Activated CD8-positive, alpha-beta T cell treated with anti-CD3 and anti-CD28 coated beads for 36 hours (primary cell): ENCODE data around the gene STEAP2. TPM values are rescaled to one million over a fixed set of nuclear protein-coding genes. Genes with fewer than 3 reads are reported as not detected.

ENCODE experiments used
- ATAC-seq: fragments of 200-7000 bp; cut with Tn5 transposase; one replicate; pipeline ENCODE4 v1.10.0; 2021; ENCODE audit warnings: mild to moderate bottlenecking, moderate library complexity
- CTCF ChIA-PET: fragments of 350-600 bp; sonication (Branson Sonifier 250); formaldehyde crosslinking; loops from one replicate; lab custom pipeline; 2021; ENCODE audit warnings: antibody characterized with exemption; lab: Charles Lee
- POLR2A ChIA-PET: fragments of 350-600 bp; sonication (Branson Sonifier 250); formaldehyde crosslinking; loops from one replicate; lab custom pipeline; 2021; ENCODE audit warnings: antibody characterized with exemption; lab: Charles Lee
- DNase-seq: peaks from one replicate; pipeline ENCODE4 v3.0.0-alpha.2; 2020
- H3K27ac Mint-ChIP-seq: one replicate; pipeline ENCODE4 v1.8.0; 2021; ENCODE audit warnings: mild to moderate bottlenecking, mixed read lengths
- H3K27me3 Mint-ChIP-seq: one replicate; pipeline ENCODE4 v1.8.0; 2021; ENCODE audit warnings: mixed read lengths
- H3K36me3 Mint-ChIP-seq: one replicate; pipeline ENCODE4 v1.8.0; 2021; ENCODE audit warnings: low read depth, mixed read lengths
- H3K4me1 Mint-ChIP-seq: one replicate; pipeline ENCODE4 v1.8.0; 2021; ENCODE audit warnings: low read depth, mixed read lengths
- H3K4me3 Mint-ChIP-seq: one replicate; pipeline ENCODE4 v1.8.0; 2021; ENCODE audit warnings: mild to moderate bottlenecking, moderate library complexity, mixed read lengths
- H3K9me3 Mint-ChIP-seq: one replicate; pipeline ENCODE4 v1.8.0; 2021; ENCODE audit warnings: mixed read lengths
- CTCF ChIP-seq: fragments of 200-600 bp; IDR thresholded peaks from one replicate; pipeline ENCODE4 v1.8.0; 2022; ENCODE audit warnings: antibody characterized with exemption, mild to moderate bottlenecking
- intact Hi-C: fragments of 100-400 bp; cut with micrococcal nuclease; formaldehyde crosslinking; loops from one replicate; pipeline ENCODE4 v1.10.0; 2022
- total RNA-seq, 2 experiments: library from RNA; stranded (reverse); gene quantifications; one replicate each; pipeline ENCODE4 v1.2.3, GENCODE V29; 2021

The STEAP2 gene
- total RNA-seq, 2 experiments from 2014 or later: not detected

- Mint-ChIP-seq H3K27me3 (peaks cover 16% of the 10 kb centered on the region), H3K36me3 (no peaks in the 10 kb centered on the region), H3K27ac (no peak overlapping the region), H3K4me1 (no peaks in the 10 kb centered on the region), H3K4me3 (no peak overlapping the region), H3K9me3 (no peaks in the 10 kb centered on the region)
- no peak for DNase-seq
- intact Hi-C loops: no loop called here
- no peak for ATAC-seq
- ChIA-PET CTCF (no interaction called here), POLR2A (interaction anchor here (0.6 kb wide), 1 partner anchor 394 kb away, joined by 4 read pairs; no protein-coding TSS in a partner anchor)
- TF ChIP-seq CTCF: no peak
Observed at GRCh38 chr7:90230834-90231233, 19.3 kb downstream of the STEAP2 start.

- no peaks in the 10 kb centered on the region for H3K36me3 Mint-ChIP-seq
- H3K27ac Mint-ChIP-seq: no peak overlapping the region
- no peak overlapping the region for H3K4me3 Mint-ChIP-seq
- CTCF ChIA-PET: no interaction called here
- no peak for ATAC-seq
- H3K4me1 Mint-ChIP-seq: no peaks in the 10 kb centered on the region
- intact Hi-C loops: no loop called here
- POLR2A ChIA-PET: no interaction called here
- no peak for TF ChIP-seq CTCF
- no peak for DNase-seq
- H3K9me3 Mint-ChIP-seq: no peaks in the 10 kb centered on the region
- H3K27me3 Mint-ChIP-seq: peaks cover 16% of the 10 kb centered on the region
Observed at GRCh38 chr7:90231304-90231703, 19.8 kb downstream of the STEAP2 start.

GRCh38 chr7:90232430-90232829 is 20.9 kb downstream of the STEAP2 start:
- peaks cover 15% of the 10 kb centered on the region for H3K27me3 Mint-ChIP-seq
- ChIA-PET POLR2A (no interaction called here), CTCF (interaction anchor here (1.6 kb wide), 1 partner anchor 21 kb away, joined by 4 read pairs; the partner anchor contains the start of gene STEAP2)
- H3K27ac Mint-ChIP-seq: no peak overlapping the region
- intact Hi-C loops: no loop called here
- TF ChIP-seq CTCF: no peak
- H3K4me3 Mint-ChIP-seq: no peak overlapping the region
- DNase-seq: no peak
- no peak for ATAC-seq
- no peaks in the 10 kb centered on the region for H3K36me3 Mint-ChIP-seq
- no peaks in the 10 kb centered on the region for H3K4me1 Mint-ChIP-seq
- no peaks in the 10 kb centered on the region for H3K9me3 Mint-ChIP-seq

- Mint-ChIP-seq H3K27me3 (peaks cover 15% of the 10 kb centered on the region), H3K27ac (no peak overlapping the region), H3K4me3 (no peak overlapping the region), H3K9me3 (no peaks in the 10 kb centered on the region), H3K4me1 (no peaks in the 10 kb centered on the region), H3K36me3 (no peaks in the 10 kb centered on the region)
- DNase-seq: no peak
- POLR2A ChIA-PET: no interaction called here
- intact Hi-C loops: no loop called here
- ATAC-seq: no peak
- CTCF ChIA-PET: interaction anchor here (0.6 kb wide), 1 partner anchor 12 kb away, joined by 3 read pairs; no protein-coding TSS in a partner anchor
- no peak for TF ChIP-seq CTCF
Observed at GRCh38 chr7:90233569-90233968, 22.0 kb downstream of the STEAP2 start.

- intact Hi-C loops: no loop called here
- CTCF ChIA-PET: interaction anchor here (1.5 kb wide), 1 partner anchor 10 kb away, joined by 3 read pairs; no protein-coding TSS in a partner anchor
Observed at GRCh38 chr7:90236721-90237289, 25.3 kb downstream of the STEAP2 start.

More at GRCh38 chr7:90236721-90237289, 25.3 kb downstream of the STEAP2 start:
- DNase-seq: no peak
- H3K27me3 Mint-ChIP-seq: peaks cover 13% of the 10 kb centered on the region
- no peak for TF ChIP-seq CTCF
- ATAC-seq: no peak
- H3K36me3 Mint-ChIP-seq: no peaks in the 10 kb centered on the region
- no peak overlapping the region for H3K27ac Mint-ChIP-seq
- no peak overlapping the region for H3K4me3 Mint-ChIP-seq
- POLR2A ChIA-PET: no interaction called here
- H3K4me1 Mint-ChIP-seq: no peaks in the 10 kb centered on the region
- H3K9me3 Mint-ChIP-seq: no peaks in the 10 kb centered on the region
